HG03097 (cell line): ENCODE results near the gene MAGIX.
A peak's percentile ranks its signal among the peaks of the same experiment; 100 is the strongest.
"Not testable (repeated sequence)": the region's sequence is repeated elsewhere in the genome, so short reads cannot be mapped to it uniquely, and the experiment has no call there.

Experiments
- ATAC-seq: cut with Tn5 transposase; IDR thresholded peaks from one replicate; pipeline ENCODE4 v1.9.1; 2021; ENCODE audit not compliant: unreplicated experiment, low FRiP score

Gene MAGIX

DNA sequence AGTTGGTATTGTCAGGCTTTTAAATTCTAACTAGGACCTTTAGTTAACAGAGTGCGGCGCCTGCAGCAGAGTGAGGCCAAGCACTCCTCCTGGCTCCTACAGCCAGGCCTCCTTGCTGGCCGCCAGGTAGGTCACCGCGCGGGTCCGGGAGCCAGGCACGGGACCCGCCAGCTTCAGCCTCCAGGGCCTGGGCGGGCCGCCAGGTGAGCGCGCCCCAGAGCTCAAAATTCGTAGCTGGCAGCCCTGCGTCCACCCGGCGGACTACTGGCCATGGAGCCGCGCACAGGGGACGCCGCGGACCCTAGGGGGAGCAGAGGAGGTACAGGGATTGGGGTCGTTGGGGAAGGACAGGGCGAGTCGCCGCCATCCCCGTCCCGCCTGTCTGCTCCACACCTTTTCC is at the start of gene MAGIX:
MAGIX (plus strand) TSS at position 139 of the 400 bp plus-strand sequence; CDS start at position 271, 132 bp downstream.
- no peak for ATAC-seq

DNA sequence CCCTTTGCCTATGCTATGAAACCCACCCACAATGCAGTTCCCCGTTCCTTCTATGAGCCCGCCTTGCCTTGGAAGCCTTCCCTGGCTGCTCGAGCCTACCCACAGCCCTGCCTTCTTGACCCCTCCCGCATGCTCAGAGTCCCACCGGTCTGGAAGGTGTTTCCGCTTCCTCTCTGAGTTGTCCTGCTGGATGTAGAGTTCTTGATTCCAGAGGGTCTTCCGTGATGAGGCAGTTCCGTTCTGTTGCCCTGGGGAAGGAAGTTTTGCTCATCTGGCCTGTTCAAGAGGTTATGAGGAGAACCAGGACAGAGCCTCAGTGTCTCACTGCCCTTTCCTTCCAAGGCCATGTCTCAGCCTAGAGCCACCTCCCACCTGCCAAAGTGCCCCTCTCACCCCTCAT is 46.5 kb upstream of the MAGIX start:
- ATAC-seq = no peak

DNA sequence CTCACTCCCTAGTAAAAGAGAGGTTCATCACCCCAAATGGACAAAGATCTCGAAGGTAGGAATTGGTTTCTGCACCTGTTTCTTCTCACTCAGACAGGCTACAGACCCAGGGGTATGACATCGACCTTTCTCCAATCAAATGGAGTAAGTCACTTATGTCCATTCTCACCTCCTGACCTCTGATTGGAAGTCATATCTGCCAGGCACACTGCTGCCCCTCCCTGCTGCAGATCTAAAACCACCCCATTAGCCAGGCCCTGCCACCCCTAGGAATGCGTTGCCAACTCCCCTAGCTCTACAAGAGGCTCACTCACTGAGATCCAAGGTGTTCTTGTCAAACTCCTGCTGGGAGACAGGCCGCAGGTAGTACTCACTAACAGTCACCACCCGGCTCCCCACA is 45.8 kb upstream of the MAGIX start:
- no peak for ATAC-seq

DNA sequence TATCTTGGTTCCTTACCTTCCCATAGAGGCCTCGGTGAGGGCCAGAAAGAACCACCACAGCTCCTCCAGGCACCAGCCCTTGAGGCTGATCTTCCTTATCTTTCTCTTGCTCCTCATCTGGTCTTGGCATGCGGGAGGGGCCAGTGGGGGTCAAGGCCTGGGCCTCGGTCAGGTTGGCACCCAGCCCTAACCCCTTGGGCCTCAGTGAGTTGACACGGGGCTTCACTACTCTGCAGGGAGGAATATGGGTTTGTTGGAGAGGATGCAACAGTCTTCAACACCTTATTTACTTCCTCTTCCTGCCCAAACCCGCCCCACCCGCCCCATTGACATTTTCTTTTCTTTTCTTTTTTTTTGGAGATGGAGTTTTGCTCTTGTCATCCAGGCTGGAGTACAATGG is 45.0 kb upstream of the MAGIX start:
- no peak for ATAC-seq

DNA sequence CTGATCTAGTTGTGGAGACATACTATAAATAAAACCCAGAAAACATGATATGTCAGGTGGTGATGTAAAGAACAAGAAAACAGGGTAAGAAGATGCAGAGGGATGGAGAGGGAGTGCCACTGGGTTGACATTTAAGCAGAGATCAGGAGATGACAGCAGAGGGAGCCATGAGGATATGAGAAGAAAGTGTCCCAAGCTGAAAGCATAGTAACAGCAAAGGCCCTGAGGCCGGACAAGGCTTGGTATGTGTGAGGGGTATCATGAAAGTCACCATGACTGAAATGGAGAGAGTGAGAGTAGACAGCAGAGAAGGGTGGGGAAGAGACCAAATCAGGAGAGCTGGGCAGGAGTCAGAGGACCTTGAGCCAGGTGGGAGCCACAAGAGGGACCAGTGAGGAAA is 42.5 kb upstream of the MAGIX start:
- ATAC-seq = no peak

DNA sequence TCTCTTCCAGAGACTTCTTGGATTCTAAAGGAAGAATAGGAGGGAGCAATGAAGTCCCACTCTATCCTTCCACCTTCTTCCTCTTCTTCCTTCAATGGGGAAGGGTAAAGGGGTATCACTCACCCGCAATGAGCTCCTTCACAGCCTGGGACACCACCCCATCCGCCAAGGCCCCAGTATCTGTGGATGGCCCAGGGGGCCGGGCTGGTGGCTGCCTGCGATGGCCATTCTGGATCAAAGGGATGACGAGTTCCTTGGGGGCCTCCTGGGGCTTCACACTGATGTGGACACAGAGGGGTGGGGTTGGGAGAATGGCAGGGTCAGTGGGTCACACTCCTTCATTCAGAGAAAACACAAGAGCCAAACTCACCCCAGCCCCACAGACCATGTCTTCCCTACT is 40.1 kb upstream of the MAGIX start:
- no peak for ATAC-seq

DNA sequence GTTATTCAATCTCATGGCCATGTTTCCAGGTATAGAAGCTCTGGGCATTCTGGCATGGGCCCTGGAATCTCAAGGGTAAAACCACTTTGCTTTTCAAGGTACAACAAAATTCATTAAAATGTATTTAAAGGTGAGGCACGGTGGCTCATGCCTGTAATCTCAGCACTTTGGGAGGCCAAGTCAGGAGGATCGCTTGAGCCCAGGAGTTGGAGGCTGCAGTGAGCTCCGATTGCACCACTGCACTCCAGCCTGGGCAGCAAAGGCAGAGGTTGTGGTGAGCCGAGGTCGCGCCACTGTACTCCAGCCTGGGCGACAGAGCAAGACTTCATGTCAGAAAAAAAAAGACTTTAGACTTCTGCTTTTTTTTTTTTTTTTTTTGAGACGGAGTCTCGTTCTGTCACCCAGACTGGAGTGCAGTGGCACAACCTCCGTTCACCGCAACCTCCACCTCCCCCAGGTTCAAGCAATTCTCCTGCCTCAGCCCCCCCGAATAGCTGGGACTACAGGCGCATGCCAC is 34.8 kb upstream of the MAGIX start:
- ATAC-seq = not testable (repeated sequence)

DNA sequence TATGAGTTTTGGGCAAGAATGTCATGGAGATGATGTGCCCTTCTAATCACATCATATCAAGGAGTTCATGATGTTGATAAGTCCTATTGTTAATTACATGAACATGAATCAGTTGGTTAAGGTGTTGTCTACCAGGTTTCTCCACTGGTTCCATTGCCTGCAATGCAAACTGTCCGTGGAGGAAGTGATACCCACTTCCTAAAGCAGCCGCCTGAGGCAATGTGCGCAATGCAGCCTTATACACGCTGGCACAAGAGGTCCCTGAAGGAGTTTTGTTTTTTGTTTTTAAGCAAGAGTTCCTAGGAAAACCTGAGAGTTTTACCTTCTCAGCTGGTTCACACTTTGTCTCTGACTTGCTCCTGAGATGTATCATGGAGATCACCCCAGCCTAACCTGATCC is 33.1 kb upstream of the MAGIX start:
- no peak for ATAC-seq

DNA sequence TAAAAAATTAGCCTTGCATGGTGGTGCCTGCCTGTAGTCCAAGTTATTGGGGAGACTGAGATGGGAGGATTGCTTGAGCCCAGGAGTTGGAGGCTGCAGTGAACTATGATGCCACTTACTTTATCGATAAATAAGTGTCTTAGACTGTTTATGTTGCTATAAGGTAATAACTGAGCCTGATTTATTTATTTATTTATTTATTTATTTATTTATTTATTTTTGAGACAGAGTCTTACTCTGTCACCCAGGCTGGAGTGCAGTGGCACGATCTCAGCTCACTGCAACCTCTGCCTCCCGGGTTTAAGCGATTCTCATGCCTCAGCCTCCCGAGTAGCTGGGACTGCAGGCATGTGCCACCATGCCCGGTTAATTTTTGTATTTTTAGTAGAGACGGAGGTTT is 30.3 kb upstream of the MAGIX start:
- not testable (repeated sequence) for ATAC-seq

DNA sequence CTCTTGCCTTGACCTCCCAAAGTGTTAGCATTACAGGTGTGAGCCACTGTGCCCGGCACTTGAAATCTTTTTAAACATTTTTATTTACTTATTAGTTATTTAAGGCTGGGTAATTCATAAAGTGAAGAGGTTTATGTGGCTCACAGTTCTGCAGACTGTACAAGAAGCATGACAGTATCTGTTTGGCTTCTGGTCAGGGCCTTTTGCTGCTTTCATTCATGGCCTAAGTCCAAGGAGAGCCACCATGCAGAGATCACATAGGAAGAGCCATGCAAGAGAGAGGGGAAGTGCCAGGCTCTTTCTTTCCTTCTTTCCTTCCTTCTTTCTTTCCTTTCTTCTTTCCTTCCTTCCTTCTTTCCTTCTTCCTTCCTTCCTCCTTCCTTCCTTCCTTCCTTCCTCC is 28.8 kb upstream of the MAGIX start:
- ATAC-seq = no peak

DNA sequence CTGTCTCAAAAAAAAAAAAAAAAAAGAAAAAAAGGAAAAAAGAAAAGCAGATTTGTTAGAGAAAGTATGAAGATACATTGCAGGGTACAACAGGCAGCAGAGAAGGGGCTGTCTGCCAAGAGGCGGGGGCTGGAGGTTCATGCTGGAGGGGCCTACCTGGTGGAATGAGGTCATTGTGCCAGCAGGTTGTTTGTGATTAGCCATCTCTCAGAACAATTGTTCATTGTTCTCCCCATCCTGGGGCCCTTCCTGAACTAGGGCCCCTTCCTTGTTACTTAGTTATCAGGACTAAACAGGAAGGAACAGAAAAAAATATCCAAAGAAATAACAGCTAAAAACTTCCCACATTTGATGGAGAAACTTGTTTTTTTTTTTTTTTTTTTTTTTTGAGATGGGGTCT is 25.1 kb upstream of the MAGIX start:
- no peak for ATAC-seq

DNA sequence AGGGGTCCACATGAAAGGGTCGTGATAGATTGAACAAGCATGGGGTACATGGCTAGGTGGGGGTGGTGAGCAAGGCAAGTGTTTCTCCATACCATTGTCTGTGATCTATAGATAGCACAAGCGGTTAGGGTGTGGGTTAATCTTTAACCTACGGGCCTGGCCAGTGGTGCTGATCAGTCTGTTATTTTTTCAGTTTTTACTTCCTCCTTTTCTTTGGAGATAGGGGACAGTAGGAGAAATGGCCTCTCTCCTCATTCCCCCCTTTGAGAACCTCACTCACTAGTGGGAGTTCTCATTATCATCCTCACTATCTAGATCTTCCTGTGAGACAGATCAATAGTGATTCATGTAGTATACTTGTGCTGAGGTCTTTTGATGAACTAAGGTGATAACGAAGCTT is 22.8 kb upstream of the MAGIX start:
- ATAC-seq = no peak

DNA sequence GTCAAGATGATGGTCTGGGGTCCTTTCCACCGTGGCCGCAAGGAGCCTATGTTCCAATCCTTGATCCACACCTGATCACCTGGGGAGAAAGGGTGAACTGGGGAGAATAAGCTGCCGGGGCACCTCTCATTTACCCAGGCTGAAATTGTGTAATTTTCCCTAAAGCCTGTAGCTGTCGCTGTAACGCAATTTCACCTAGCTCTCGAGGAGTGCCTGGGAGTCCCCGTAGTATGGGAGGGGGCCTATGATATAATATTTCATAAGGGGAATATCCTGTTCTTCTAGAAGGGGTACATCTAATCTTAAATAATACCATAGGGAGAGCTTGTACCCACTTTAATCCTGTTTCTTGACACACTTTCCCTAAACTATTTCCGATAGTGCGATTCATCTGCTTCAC is 20.3 kb upstream of the MAGIX start:
- ATAC-seq = not testable (repeated sequence)

DNA sequence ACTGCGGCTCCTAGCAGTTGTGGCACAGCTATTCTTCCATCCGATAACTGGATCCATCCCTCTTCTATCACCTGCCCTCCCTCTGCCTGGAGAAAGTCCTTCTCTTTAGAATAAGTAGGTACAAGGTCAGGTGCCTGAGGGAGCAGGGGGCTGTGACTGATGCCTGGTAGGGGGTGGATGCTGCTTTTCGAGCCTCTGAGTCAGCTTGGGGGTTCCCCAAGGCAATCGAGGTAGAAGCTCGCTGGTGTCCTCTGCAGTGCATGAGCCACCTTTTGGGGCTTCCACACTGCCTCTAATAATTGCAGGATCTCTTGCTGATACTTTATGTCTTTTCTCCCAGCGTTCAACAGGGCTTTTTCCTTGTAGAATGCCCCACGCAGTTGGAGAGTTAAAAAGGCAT is 19.4 kb upstream of the MAGIX start:
- not testable (repeated sequence) for ATAC-seq

DNA sequence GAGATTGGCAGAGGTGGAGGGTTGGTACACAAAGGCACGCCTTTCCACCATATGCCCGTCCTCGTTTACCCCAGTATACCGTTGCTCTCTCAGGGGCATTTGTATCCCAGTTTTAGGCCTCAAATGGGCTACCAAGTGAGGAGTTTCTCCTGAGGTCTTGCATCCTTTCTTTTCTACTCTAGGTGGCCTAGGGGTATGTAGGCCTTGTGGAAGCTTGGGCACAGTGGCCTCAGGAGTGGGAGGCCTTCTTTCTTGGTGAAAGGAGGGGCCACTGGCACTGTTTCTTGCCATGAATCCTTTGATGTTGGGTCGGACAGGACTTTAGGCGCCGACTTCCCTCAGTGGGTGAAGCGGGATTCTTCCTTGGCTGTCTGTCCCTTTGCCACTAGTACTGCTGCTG is 15.3 kb upstream of the MAGIX start:
- ATAC-seq = no peak

DNA sequence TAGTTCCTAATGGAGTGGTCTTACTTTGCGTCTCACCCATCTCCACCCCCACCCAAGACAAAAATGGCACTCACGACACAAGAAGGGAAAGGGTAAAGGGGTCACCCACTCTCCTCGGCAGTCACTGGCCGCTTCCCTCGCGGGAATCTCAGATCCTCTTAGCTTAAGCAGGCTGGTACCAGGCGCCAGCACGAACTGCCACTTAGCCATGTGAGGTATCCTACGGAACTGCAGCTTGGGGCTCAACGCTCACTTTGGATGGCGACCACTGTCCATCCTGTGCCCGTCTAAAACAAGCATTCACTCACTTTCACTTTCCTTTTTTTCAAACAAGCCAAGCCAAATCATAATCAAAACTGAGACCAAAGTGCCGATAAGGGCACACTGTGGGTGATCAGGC is 14.6 kb upstream of the MAGIX start:
- ATAC-seq = no peak

DNA sequence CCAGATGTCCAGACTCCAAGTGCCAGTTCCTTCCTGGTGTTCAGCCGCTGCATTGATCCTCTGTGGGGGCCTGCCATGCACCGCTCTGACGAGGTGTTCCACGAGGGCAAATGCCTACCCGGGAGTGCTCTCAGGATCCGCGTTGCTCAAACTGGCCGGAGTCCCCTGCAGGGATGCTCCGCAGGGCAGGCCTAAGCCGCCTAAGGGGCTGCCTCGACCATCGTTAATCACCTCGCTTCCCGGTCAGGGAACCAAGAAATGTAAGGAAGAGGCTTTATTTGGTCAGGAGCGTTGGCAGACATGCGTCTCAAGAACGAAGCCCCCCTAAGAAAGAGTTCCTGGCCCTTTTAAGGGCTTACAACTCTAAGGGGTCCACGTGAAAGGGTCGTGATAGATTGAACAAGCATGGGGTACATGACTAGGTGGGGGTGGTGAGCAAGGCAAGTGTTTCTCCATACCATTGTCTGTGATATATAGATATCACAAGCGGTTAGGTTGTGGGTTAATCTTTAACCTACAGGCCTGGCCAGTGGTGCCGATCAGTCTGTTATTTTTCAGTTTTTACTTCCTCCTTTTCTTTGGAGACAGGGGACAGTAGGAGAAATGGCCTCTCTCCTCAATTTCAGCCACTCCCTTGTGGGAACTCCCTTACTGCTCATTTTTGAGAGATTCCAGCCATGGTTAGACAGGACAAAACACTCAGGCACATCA is 14.0 kb upstream of the MAGIX start:
- not testable (repeated sequence) for ATAC-seq

DNA sequence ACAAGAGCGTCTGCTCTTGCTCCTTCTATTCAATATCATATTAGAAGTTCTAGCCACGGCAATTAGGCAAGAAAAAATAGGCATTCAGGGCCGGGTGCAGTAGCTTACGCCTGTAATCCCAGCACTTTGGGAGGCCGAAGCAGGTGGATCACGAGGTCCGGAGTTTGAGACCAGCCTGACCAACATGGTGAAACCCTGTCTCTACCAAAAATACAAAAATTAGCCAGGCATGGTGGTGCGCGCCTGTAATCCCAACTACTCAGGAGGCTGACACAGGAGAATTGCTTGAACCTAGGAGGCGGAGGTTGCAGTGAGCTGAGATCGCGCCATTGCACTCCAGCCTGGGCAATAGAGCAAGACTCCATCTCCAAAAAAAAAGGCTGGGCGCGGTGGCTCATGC is 13.3 kb upstream of the MAGIX start:
- not testable (repeated sequence) for ATAC-seq

DNA sequence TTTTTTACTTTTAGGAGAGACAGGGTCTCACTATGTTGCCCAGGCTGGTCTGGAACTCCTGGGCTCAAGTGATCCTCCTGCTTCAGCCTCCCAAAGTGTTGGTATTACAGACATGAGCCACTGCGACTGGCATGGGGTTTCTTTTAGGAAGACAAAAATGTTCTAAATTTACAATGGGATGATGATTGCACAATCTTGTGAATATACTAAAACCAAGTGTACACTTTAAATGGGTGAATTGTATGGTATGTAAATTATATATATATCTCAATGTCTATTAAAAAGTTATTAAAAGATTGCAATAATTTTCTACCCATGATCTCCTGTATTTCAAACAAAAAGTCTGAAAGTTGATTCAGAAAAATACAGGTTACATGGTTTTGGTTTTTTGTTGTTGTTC is 9.1 kb upstream of the MAGIX start:
- no peak for ATAC-seq

DNA sequence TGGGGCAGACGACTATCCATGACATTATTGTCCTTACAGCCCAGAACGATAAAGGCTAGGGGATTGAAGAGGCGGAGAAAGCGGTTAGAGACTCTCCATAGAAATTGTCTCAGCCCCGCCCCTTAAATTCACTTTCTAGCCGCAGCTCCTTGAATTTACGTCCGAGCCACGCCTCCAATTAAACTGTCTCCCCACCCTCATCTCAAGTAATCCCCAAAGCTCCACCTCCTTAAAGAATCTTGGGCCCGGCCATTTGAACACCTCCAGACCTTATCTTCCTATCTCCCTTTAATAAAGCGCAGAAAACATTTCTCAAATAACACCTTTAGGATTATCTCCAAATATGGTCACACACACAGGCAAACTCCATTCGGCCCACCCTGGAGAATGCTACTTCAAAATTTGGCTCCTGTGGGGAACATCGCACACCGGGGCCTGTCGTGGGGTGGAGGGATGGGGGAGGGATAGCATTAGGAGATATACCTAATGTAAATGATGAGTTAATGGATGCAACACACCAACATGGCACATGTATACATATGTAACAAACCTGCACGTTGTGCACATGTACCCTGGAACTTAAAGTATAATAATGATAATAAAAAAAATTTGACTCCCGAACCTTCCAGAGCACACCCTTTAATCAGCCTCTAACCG is 7.2 kb upstream of the MAGIX start:
- no peak for ATAC-seq

DNA sequence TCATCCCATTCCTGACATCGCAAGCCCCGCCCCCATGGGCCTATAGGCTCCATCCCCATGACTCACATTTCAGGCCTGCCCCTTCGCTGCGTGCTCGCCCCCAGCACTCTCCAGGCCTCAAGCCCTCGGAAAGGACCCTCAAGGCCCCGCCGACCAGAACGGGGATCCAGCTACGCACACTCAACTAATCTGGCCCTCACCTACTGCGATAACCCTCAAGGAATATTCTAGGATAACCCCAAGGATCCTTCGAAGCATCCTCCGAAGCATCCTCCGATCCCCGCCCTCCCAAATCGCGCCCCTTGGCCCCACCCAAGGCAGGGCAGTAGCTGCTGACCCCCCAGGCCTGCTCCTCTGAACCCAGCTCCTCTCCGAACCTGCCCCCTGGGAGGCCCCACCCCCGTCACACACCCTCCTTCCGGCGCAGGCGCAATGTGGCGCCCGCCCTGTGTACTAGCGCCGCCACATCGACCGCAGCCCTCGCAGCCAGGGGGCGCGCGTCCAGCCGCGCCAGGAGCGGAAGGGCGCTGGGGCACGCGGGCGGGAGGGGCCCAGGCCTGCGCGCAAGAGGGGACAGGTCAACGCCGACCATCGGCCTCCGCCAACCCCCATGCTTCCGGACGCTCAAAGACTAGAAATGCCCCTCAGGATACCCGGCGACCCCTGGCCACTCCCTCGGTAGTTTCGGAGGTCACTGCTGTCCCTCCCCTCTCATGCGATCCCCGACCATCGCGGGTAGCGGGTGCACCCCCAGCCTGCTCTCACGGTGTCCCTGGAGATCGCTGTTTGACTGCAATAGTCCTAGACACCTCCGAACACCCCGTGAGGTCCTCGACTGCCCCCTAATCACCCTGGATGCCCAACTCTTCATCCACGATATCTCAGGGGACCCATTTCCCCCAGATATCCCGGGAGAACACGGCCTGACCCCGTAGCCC is 6.4 kb upstream of the MAGIX start:
- peak; percentile 75 for ATAC-seq
